Nephron (organoid): Measurements from ENCODE around the gene SHB.
A peak's percentile ranks its signal among the peaks of the same experiment; 100 is the strongest.

Source experiments
- H3K27ac Mint-ChIP-seq, 3 experiments: 2 replicates each; pipeline ENCODE4 v1.8.0; 2020; ENCODE audit warnings: mixed read lengths in 3 of 3, mild to moderate bottlenecking in 2 of 3, moderate library complexity in 1 of 3
- H3K27me3 Mint-ChIP-seq: 2 replicates; pipeline ENCODE4 v1.8.0; 2021; ENCODE audit warnings: low read depth, mild to moderate bottlenecking, moderate library complexity, mixed read lengths
- H3K36me3 Mint-ChIP-seq: 2 replicates; pipeline ENCODE4 v1.8.0; 2020; ENCODE audit warnings: low read depth, mixed read lengths
- H3K4me1 Mint-ChIP-seq: 2 replicates; pipeline ENCODE4 v1.8.0; 2020; ENCODE audit warnings: mixed read lengths
- H3K4me3 Mint-ChIP-seq, 3 experiments: 2 replicates each; pipeline ENCODE4 v1.8.0; 2020; ENCODE audit warnings: mild to moderate bottlenecking in 3 of 3, mixed read lengths in 3 of 3, moderate library complexity in 2 of 3
- H3K9me3 Mint-ChIP-seq: 2 replicates; pipeline ENCODE4 v1.8.0; 2020; ENCODE audit warnings: mixed read lengths
- TF ChIP-seq, protein P1 (sequence below), 3 experiments: fragments of 200-600 bp; sonication (generic); IDR thresholded peaks; one replicate each; pipeline ENCODE4 v1.5.0; 2021; ENCODE audit warnings: antibody characterized with exemption in 3 of 3; ENCODE audit not compliant: unreplicated experiment in 3 of 3

SHB gene

GRCh38 chr9:37903647-37904444 is 165.2 kb downstream of the SHB start, which contains the start of gene SLC25A51:
Gene SLC25A51, minus strand, starts transcription at chr9:37904127. Its CDS starts 15,577 bp downstream, at chr9:37888550.
- H3K4me3 Mint-ChIP-seq, result peak within 1 kb of the TSS; percentile 90 to 95 (median 92)
- H3K27ac Mint-ChIP-seq, result peak within 1 kb of the TSS; percentile 95 to 98 (median 97)
- TF ChIP-seq, protein P1, sequence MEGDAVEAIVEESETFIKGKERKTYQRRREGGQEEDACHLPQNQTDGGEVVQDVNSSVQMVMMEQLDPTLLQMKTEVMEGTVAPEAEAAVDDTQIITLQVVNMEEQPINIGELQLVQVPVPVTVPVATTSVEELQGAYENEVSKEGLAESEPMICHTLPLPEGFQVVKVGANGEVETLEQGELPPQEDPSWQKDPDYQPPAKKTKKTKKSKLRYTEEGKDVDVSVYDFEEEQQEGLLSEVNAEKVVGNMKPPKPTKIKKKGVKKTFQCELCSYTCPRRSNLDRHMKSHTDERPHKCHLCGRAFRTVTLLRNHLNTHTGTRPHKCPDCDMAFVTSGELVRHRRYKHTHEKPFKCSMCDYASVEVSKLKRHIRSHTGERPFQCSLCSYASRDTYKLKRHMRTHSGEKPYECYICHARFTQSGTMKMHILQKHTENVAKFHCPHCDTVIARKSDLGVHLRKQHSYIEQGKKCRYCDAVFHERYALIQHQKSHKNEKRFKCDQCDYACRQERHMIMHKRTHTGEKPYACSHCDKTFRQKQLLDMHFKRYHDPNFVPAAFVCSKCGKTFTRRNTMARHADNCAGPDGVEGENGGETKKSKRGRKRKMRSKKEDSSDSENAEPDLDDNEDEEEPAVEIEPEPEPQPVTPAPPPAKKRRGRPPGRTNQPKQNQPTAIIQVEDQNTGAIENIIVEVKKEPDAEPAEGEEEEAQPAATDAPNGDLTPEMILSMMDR (IDR thresholded peaks at IDR 0.05; ENCODE audit: unreplicated experiment in 3 of 3), result peak; percentile 86 to 99 (median 90)
- peaks cover 7% of the 10 kb centered on the region for H3K36me3 Mint-ChIP-seq
- H3K27me3 Mint-ChIP-seq, result no peaks in the 10 kb centered on the region
- H3K9me3 Mint-ChIP-seq, result no peaks in the 10 kb centered on the region
- H3K4me1 Mint-ChIP-seq, result peaks cover 28% of the 10 kb centered on the region

DNA sequence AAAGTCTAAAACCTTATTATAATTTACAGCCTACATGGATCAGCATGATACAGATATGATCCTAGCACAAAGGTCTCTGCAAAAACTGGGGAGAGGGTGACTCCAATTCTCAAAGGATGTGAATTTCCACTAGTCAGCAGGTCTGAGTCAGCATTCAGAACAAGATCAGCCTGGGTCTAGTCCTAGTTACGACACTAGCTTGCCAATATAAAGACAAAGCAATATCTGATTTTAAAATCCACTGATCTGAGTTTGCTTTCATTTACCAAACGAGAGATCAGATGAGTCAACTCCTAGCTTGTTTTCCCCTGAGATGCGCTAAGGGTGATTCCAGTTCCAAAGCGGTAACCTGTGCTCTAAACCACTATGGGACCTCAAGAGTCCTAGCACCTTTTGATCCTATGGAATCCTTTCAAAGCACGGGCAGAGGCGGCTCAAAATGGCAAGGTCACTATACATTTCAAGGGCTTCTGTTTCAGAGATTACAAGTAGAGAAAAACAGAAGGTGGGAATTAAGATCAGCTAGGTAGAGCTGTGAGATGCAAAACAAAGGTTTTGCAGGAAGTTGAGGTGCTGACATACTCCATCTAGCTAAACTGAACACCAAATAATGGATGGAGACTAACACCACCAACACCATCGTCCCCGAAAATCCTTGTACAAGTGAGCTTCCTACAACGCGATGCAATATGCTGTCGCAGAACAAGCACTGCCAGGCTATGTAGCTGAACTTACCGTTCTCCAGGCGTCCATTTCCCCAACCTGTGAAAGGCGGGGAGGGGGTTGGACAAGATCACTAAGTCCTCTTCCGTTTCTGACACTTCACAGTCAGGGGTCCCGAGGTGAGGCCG is 166.0 kb downstream of the SHB start:
- Mint-ChIP-seq H3K27me3 (no peaks in the 10 kb centered on the region), H3K27ac (peak overlapping the region; percentile 31 to 60 (median 48)), H3K4me1 (peaks cover 28% of the 10 kb centered on the region), H3K36me3 (peaks cover 9% of the 10 kb centered on the region), H3K4me3 (peak overlapping the region; percentile 90 to 95 (median 92)), H3K9me3 (no peaks in the 10 kb centered on the region)
- TF ChIP-seq, protein P1 (IDR thresholded peaks at IDR 0.05; ENCODE audit: unreplicated experiment in 3 of 3), result no peak

GRCh38 chr9:37902131-37902530 is 166.9 kb downstream of the SHB start:
- H3K9me3 Mint-ChIP-seq, result no peaks in the 10 kb centered on the region
- no peak overlapping the region for H3K27ac Mint-ChIP-seq
- H3K27me3 Mint-ChIP-seq, result no peaks in the 10 kb centered on the region
- peaks cover 16% of the 10 kb centered on the region for H3K36me3 Mint-ChIP-seq
- H3K4me3 Mint-ChIP-seq, result peak overlapping the region; percentile 33 to 95 (median 56)
- TF ChIP-seq, protein P1 (IDR thresholded peaks at IDR 0.05; ENCODE audit: unreplicated experiment in 3 of 3), result no peak
- peaks cover 28% of the 10 kb centered on the region for H3K4me1 Mint-ChIP-seq

- H3K27ac Mint-ChIP-seq, result no peak overlapping the region
- H3K4me1 Mint-ChIP-seq, result peaks cover 8% of the 10 kb centered on the region
- peaks cover 40% of the 10 kb centered on the region for H3K36me3 Mint-ChIP-seq
- H3K4me3 Mint-ChIP-seq, result no peak overlapping the region
- no peaks in the 10 kb centered on the region for H3K9me3 Mint-ChIP-seq
- TF ChIP-seq, protein P1 (IDR thresholded peaks at IDR 0.05; ENCODE audit: unreplicated experiment in 3 of 3), result no peak
- no peaks in the 10 kb centered on the region for H3K27me3 Mint-ChIP-seq
Measured at GRCh38 chr9:37899041-37899440, 170.0 kb downstream of the SHB start.

DNA sequence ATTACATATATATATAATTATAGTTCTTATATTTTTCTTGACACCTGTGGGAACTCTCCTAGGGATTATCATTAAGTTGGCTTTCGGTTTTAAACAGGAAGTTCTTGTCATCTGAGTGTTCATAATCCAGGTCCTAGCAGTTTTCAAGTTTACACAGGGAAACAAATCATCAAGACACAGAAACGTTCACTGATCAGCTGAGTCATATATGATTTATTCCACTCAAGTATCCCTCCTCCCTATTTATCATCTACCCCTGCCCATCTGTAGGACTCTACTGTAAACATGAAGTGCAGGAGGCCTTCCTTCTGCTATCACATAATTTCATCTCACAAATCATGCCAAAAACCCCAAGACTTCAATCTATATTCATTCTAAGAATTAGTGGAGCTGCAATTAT is 171.4 kb downstream of the SHB start:
- TF ChIP-seq, protein P1 (IDR thresholded peaks at IDR 0.05; ENCODE audit: unreplicated experiment in 3 of 3), result no peak
- no peaks in the 10 kb centered on the region for H3K27me3 Mint-ChIP-seq
- no peak overlapping the region for H3K4me3 Mint-ChIP-seq
- H3K36me3 Mint-ChIP-seq, result peaks cover 54% of the 10 kb centered on the region
- H3K4me1 Mint-ChIP-seq, result peaks cover 2% of the 10 kb centered on the region
- no peak overlapping the region for H3K27ac Mint-ChIP-seq
- H3K9me3 Mint-ChIP-seq, result no peaks in the 10 kb centered on the region
